HEK293 (cell line): ENCODE results near the gene MSANTD1.
A peak's percentile ranks its signal among the peaks of the same experiment; 100 is the strongest.

ENCODE experiments used
- CTCF ChIA-PET: fragments of 350-600 bp; formaldehyde crosslinking; extraction: SDS; loops from one replicate; lab custom pipeline; 2021; ENCODE audit warnings: antibody characterized with exemption; lab: Yijun Ruan, JAX
- POLR2A ChIA-PET: fragments of 300-600 bp; formaldehyde crosslinking; extraction: SDS; loops from one replicate; lab custom pipeline; 2020; ENCODE audit warnings: antibody characterized with exemption, inconsistent platforms; lab: Yijun Ruan, JAX
- H3K27ac ChIP-seq: fragments of 200-500 bp; sonication (Bioruptor generic); 2 replicates; pipeline ENCODE4 v1.5.1; 2014; ENCODE audit warnings: low read depth, low read length, control low read depth, inconsistent platforms; ENCODE audit errors: extremely low read depth
- H3K36me3 ChIP-seq, 2 experiments: fragments of 200-500 bp in 1 of 2; sonication (Bioruptor generic) in 1 of 2; 1 replicate in 1 of 2; 2 replicates in 1 of 2; pipeline ENCODE4 v1.5.1; 2014 to 2017; ENCODE audit warnings: inconsistent platforms in 2 of 2, low read length in 2 of 2; ENCODE audit not compliant: control insufficient read depth in 2 of 2, insufficient read depth in 1 of 2
- H3K4me1 ChIP-seq: fragments of 200-500 bp; sonication (Bioruptor generic); 2 replicates; pipeline ENCODE4 v1.5.1; 2014; ENCODE audit warnings: mild to moderate bottlenecking, low read length, inconsistent platforms; ENCODE audit not compliant: control insufficient read depth, insufficient read depth
- H3K4me3 ChIP-seq: 2 replicates; pipeline ENCODE4 v1.5.1; 2011; ENCODE audit warnings: low read depth, mild to moderate bottlenecking, control low read depth, low read length, moderate library complexity
- H3K9me3 ChIP-seq: fragments of 200-500 bp; sonication (Bioruptor generic); 2 replicates; pipeline ENCODE4 v1.5.1; 2014; ENCODE audit warnings: low read depth, low read length, inconsistent platforms; ENCODE audit not compliant: control insufficient read depth, insufficient read depth
- AEBP2 ChIP-seq: fragments of 450-650 bp; formaldehyde crosslinking; IDR thresholded peaks from 2 replicates; pipeline ENCODE4 v1.5.1; 2016; ENCODE audit warnings: missing biosample characterization, missing genetic modification characterization, borderline replicate concordance
- HOXA7 ChIP-seq: sonication (generic); formaldehyde crosslinking; IDR thresholded peaks from 2 replicates; pipeline ENCODE4 v1.8.1; 2022; ENCODE audit warnings: missing genetic modification reagents, borderline replicate concordance
- KLF1 ChIP-seq: fragments of 450-650 bp; formaldehyde crosslinking; IDR thresholded peaks from 2 replicates; pipeline ENCODE4 v1.5.1; 2016; ENCODE audit warnings: missing biosample characterization, missing genetic modification characterization
- KLF17 ChIP-seq: fragments of 450-650 bp; formaldehyde crosslinking; IDR thresholded peaks from 2 replicates; pipeline ENCODE4 v1.5.1; 2016; ENCODE audit warnings: missing biosample characterization, missing genetic modification characterization
- KLF7 ChIP-seq: fragments of 450-650 bp; formaldehyde crosslinking; IDR thresholded peaks from 2 replicates; pipeline ENCODE4 v1.5.1; 2016; ENCODE audit warnings: missing biosample characterization, missing genetic modification characterization, borderline replicate concordance
- KLF8 ChIP-seq: fragments of 450-650 bp; formaldehyde crosslinking; IDR thresholded peaks from 2 replicates; pipeline ENCODE4 v1.5.1; 2016; ENCODE audit warnings: missing biosample characterization, missing genetic modification characterization
- RBAK ChIP-seq: fragments of 450-650 bp; formaldehyde crosslinking; IDR thresholded peaks from 2 replicates; pipeline ENCODE4 v1.5.1; 2016; ENCODE audit warnings: missing biosample characterization, missing genetic modification characterization
- REPIN1 ChIP-seq: fragments of 450-650 bp; formaldehyde crosslinking; IDR thresholded peaks from 2 replicates; pipeline ENCODE4 v1.5.1; 2017; ENCODE audit warnings: missing biosample characterization, missing genetic modification characterization, low read depth
- ZBTB26 ChIP-seq: fragments of 450-650 bp; formaldehyde crosslinking; optimal IDR thresholded peaks from 2 replicates; pipeline ENCODE3; 2016; ENCODE audit warnings: missing biosample characterization, mild to moderate bottlenecking, missing genetic modification characterization
- ZBTB7A ChIP-seq: fragments of 450-650 bp; formaldehyde crosslinking; IDR thresholded peaks from 2 replicates; pipeline ENCODE4 v1.5.1; 2016; ENCODE audit warnings: low read depth, missing biosample characterization, missing genetic modification characterization
- ZBTB8A ChIP-seq: fragments of 450-650 bp; formaldehyde crosslinking; IDR thresholded peaks from 2 replicates; pipeline ENCODE4 v1.5.1; 2016; ENCODE audit warnings: missing biosample characterization, missing genetic modification characterization
- ZNF175 ChIP-seq: fragments of 450-650 bp; formaldehyde crosslinking; IDR thresholded peaks from 2 replicates; pipeline ENCODE4 v1.5.1; 2016; ENCODE audit warnings: missing biosample characterization, missing genetic modification characterization
- ZNF280D ChIP-seq: fragments of 450-650 bp; formaldehyde crosslinking; IDR thresholded peaks from 2 replicates; pipeline ENCODE4 v1.5.1; 2016; ENCODE audit warnings: missing biosample characterization, missing genetic modification characterization
- ZNF335 ChIP-seq: fragments of 450-650 bp; formaldehyde crosslinking; conservative IDR thresholded peaks from 2 replicates; pipeline ENCODE4 v1.5.1; 2016; ENCODE audit warnings: missing biosample characterization, missing genetic modification characterization
- ZNF366 ChIP-seq: fragments of 450-650 bp; formaldehyde crosslinking; conservative IDR thresholded peaks from 2 replicates; pipeline ENCODE4 v1.5.1; 2016; ENCODE audit warnings: missing biosample characterization, missing genetic modification characterization
- ZNF433 ChIP-seq: fragments of 450-650 bp; formaldehyde crosslinking; IDR thresholded peaks from 2 replicates; pipeline ENCODE4 v1.5.1; 2016; ENCODE audit warnings: missing biosample characterization, missing genetic modification characterization, low read depth
- ZNF488 ChIP-seq: fragments of 450-650 bp; formaldehyde crosslinking; IDR thresholded peaks from 2 replicates; pipeline ENCODE4 v1.5.1; 2016; ENCODE audit warnings: missing biosample characterization, missing genetic modification characterization
- ZNF521 ChIP-seq: fragments of 450-650 bp; formaldehyde crosslinking; IDR thresholded peaks from 2 replicates; pipeline ENCODE4 v1.5.1; 2017; ENCODE audit warnings: missing biosample characterization, mild to moderate bottlenecking, missing genetic modification characterization
- ZNF624 ChIP-seq: fragments of 450-650 bp; formaldehyde crosslinking; IDR thresholded peaks from 2 replicates; pipeline ENCODE4 v1.5.1; 2017; ENCODE audit warnings: missing biosample characterization, missing genetic modification characterization
- ZNF626 ChIP-seq: fragments of 450-650 bp; sonication (Bioruptor Pico); formaldehyde crosslinking; IDR thresholded peaks from 2 replicates; pipeline ENCODE4 v1.5.1; 2018; ENCODE audit warnings: missing biosample characterization, missing genetic modification characterization, inconsistent platforms
- ZSCAN18 ChIP-seq: fragments of 450-650 bp; formaldehyde crosslinking; IDR thresholded peaks from 2 replicates; pipeline ENCODE4 v1.5.1; 2016; ENCODE audit warnings: missing biosample characterization, missing genetic modification characterization
- ZXDB ChIP-seq: fragments of 450-650 bp; formaldehyde crosslinking; IDR thresholded peaks from 2 replicates; pipeline ENCODE4 v1.5.1; 2016; ENCODE audit warnings: missing biosample characterization, missing genetic modification characterization

MSANTD1 gene

GRCh38 chr4:3292571-3293400 lies 43.8 kb downstream of the MSANTD1 start, which contains the start of gene RGS12 (continued):
- TF ChIP-seq KLF8 (tag by site-specific recombination) = peak; percentile 51
- no peak for TF ChIP-seq ZNF521 (tag by site-specific recombination)
- TF ChIP-seq ZNF433 (tag by site-specific recombination) = no peak
- TF ChIP-seq HOXA7 (CRISPR knock-in tag) = no peak
- TF ChIP-seq AEBP2 (tag by site-specific recombination) = no peak
- TF ChIP-seq KLF1 = no peak
- TF ChIP-seq KLF17 (tag by site-specific recombination) = peak; percentile 46; the same call in 1 of the 2 replicates
- peak; percentile 87 for TF ChIP-seq ZBTB26 (tag by site-specific recombination)
- TF ChIP-seq REPIN1 (tag by site-specific recombination) = peak; percentile 39; the same call in 1 of the 2 replicates

GRCh38 chr4:3293401-3294391 lies 44.7 kb downstream of the MSANTD1 start:
- peak overlapping the region; percentile 37; the same call in 1 of the 2 replicates for H3K27ac ChIP-seq
- TF ChIP-seq ZNF366 (tag by site-specific recombination) (no peak), ZNF175 (tag by site-specific recombination) (no peak), ZSCAN18 (tag by site-specific recombination) (no peak), ZNF488 (no peak), ZNF335 (peak; percentile 65; the same call in 1 of the 2 replicates), ZBTB26 (tag by site-specific recombination) (peak; percentile 31), KLF7 (tag by site-specific recombination) (no peak), RBAK (tag by site-specific recombination) (no peak), ZBTB7A (tag by site-specific recombination) (no peak), ZNF626 (tag by site-specific recombination) (no peak), ZBTB8A (tag by site-specific recombination) (peak; percentile 51), ZNF624 (tag by site-specific recombination) (no peak), ZNF280D (tag by site-specific recombination) (no peak), ZXDB (tag by site-specific recombination) (no peak)

More at GRCh38 chr4:3293401-3294391, 44.7 kb downstream of the MSANTD1 start:
- peak overlapping the region; percentile 57 for H3K4me3 ChIP-seq
- POLR2A ChIA-PET = interaction anchor here (0.8 kb wide), 1 partner anchor 11 kb away, joined by 3 read pairs; no protein-coding TSS in a partner anchor
- no peaks in the 10 kb centered on the region for H3K4me1 ChIP-seq
- H3K9me3 ChIP-seq = no peaks in the 10 kb centered on the region
- H3K36me3 ChIP-seq = no peaks in the 10 kb centered on the region
- CTCF ChIA-PET = interaction anchor here (0.7 kb wide), 1 partner anchor 144 kb away, joined by 3 read pairs; no protein-coding TSS in a partner anchor
